Upper lobe of left lung (tissue), 6 donors: ENCODE results near the gene RASGRF1. TPM values are rescaled to one million over a fixed set of nuclear protein-coding genes. Genes with fewer than 3 reads are reported as not detected.

Source experiments
- ATAC-seq, 2 donors: fragments of 200-7000 bp; cut with Tn5 transposase; one replicate each; pipeline ENCODE4 v1.9.1; 2022; ENCODE audit warnings: mild to moderate bottlenecking in 2 of 2, moderate library complexity in 2 of 2; ENCODE audit not compliant: low FRiP score in 2 of 2
- DNase-seq, 2 donors: peaks; one replicate each; pipeline ENCODE4 v3.0.0-alpha.2; 2019 to 2020
- H3K27ac ChIP-seq, 4 donors: fragments of 200-600 bp; sonication (generic); one replicate each; pipeline ENCODE4 v1.5.1; 2016 to 2019
- H3K27me3 ChIP-seq, 4 donors: fragments of 200-600 bp; sonication (generic); one replicate each; pipeline ENCODE4 v1.5.1; 2017 to 2019
- H3K36me3 ChIP-seq, 4 donors: fragments of 200-600 bp; sonication (generic); one replicate each; pipeline ENCODE4 v1.5.1; 2016 to 2019
- H3K4me1 ChIP-seq, 4 donors: fragments of 200-600 bp; sonication (generic); one replicate each; pipeline ENCODE4 v1.5.1; 2018 to 2019
- H3K4me3 ChIP-seq, 4 donors: fragments of 200-600 bp; sonication (generic); one replicate each; pipeline ENCODE4 v1.5.1; 2017 to 2019; ENCODE audit warnings: mild to moderate bottlenecking in 2 of 4, moderate library complexity in 1 of 4
- H3K9me3 ChIP-seq, 4 donors: fragments of 200-600 bp; sonication (generic); one replicate each; pipeline ENCODE4 v1.5.1; 2018 to 2019
- EP300 ChIP-seq, 4 donors: sonication (generic); formaldehyde crosslinking; IDR thresholded peaks; one replicate each; pipeline ENCODE4 v1.5.1; 2017; ENCODE audit warnings: antibody characterized with exemption in 4 of 4, control low read depth in 2 of 4
- POLR2A ChIP-seq, 4 donors: fragments of 450-650 bp; IDR thresholded peaks; one replicate each; pipeline ENCODE4 v1.5.1; 2016 to 2017; ENCODE audit warnings: antibody characterized with exemption in 4 of 4, mild to moderate bottlenecking in 2 of 4
- POLR2AphosphoS5 ChIP-seq, 2 donors: sonication (generic); formaldehyde crosslinking; IDR thresholded peaks; one replicate each; pipeline ENCODE4 v1.5.1; 2017; ENCODE audit warnings: antibody characterized with exemption in 2 of 2
- WGBS, 2 donors: methylation state at CpG; one replicate each; pipeline ENCODE4 v1.1.5; 2017 to 2018; 5-methylcytosine and 5-hydroxymethylcytosine counted together
- total RNA-seq, 6 donors: library from RNA; depleted of rRNA in 4 of 6; stranded (reverse); fragments of >200 nt in 4 of 6; gene quantifications; one replicate each; pipeline versions ENCODE4 v1.1.0 to v1.2.1, GENCODE V29; 2016 to 2021
- TF ChIP-seq, protein P1 (sequence below), 6 experiments: fragments of 450-650 bp in 4 of 6; fragments of 200-600 bp in 2 of 6; sonication (generic) in 2 of 6; IDR thresholded peaks; one replicate each; pipeline ENCODE4 v1.5.1; 2016 to 2019; ENCODE audit warnings: antibody characterized with exemption in 6 of 6
- donor health status: DM: no; HTN: no; CAD: no; lungs with moderate emphysema.
- donor health status: DM: no; HTN: yes; CAD: no; lungs with severe emphysema.

The RASGRF1 gene
- total RNA-seq, 6 donors from 2014 or later = 27.2 to 64.6 (median 54.7) TPM

GRCh38 chr15:79066391-79067071 lies 24.0 kb downstream of the RASGRF1 start:
- no peak for DNase-seq
- no peak for ATAC-seq
- 53 to 62% methylated on average over 6 of the region's 6 CpGs for WGBS, 2 donors

GRCh38 chr15:79065706-79066376 lies 24.7 kb downstream of the RASGRF1 start:
- Histone ChIP-seq H3K9me3 (no peaks in the 10 kb centered on the region), H3K27ac (no peak overlapping the region), H3K36me3 (no peaks in the 10 kb centered on the region), H3K27me3 (no peaks in the 10 kb centered on the region), H3K4me1 (no peaks in the 10 kb centered on the region), H3K4me3 (no peak overlapping the region)
- TF ChIP-seq POLR2AphosphoS5 (IDR thresholded peaks at IDR 0.05) (no peak), POLR2A (IDR thresholded peaks at IDR 0.05) (no peak), EP300 (IDR thresholded peaks at IDR 0.05) (no peak)
- TF ChIP-seq, protein P1, sequence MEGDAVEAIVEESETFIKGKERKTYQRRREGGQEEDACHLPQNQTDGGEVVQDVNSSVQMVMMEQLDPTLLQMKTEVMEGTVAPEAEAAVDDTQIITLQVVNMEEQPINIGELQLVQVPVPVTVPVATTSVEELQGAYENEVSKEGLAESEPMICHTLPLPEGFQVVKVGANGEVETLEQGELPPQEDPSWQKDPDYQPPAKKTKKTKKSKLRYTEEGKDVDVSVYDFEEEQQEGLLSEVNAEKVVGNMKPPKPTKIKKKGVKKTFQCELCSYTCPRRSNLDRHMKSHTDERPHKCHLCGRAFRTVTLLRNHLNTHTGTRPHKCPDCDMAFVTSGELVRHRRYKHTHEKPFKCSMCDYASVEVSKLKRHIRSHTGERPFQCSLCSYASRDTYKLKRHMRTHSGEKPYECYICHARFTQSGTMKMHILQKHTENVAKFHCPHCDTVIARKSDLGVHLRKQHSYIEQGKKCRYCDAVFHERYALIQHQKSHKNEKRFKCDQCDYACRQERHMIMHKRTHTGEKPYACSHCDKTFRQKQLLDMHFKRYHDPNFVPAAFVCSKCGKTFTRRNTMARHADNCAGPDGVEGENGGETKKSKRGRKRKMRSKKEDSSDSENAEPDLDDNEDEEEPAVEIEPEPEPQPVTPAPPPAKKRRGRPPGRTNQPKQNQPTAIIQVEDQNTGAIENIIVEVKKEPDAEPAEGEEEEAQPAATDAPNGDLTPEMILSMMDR (IDR thresholded peaks at IDR 0.05) = no peak
- WGBS, 2 donors = 63 to 83% methylated on average over 6 to 8 of the region's 8 CpGs
- ATAC-seq (no peak), DNase-seq (no peak)

More at GRCh38 chr15:79066391-79067071, 24.0 kb downstream of the RASGRF1 start:
- TF ChIP-seq POLR2AphosphoS5 (IDR thresholded peaks at IDR 0.05) = no peak
- no peak for TF ChIP-seq POLR2A (IDR thresholded peaks at IDR 0.05)
- no peak for TF ChIP-seq EP300 (IDR thresholded peaks at IDR 0.05)
- TF ChIP-seq, protein P1 (IDR thresholded peaks at IDR 0.05) = no peak
- no peaks in the 10 kb centered on the region for H3K36me3 ChIP-seq
- H3K4me1 ChIP-seq = no peaks in the 10 kb centered on the region
- H3K27ac ChIP-seq = no peak overlapping the region
- no peak overlapping the region for H3K4me3 ChIP-seq
- no peaks in the 10 kb centered on the region for H3K9me3 ChIP-seq
- no peaks in the 10 kb centered on the region for H3K27me3 ChIP-seq

DNA sequence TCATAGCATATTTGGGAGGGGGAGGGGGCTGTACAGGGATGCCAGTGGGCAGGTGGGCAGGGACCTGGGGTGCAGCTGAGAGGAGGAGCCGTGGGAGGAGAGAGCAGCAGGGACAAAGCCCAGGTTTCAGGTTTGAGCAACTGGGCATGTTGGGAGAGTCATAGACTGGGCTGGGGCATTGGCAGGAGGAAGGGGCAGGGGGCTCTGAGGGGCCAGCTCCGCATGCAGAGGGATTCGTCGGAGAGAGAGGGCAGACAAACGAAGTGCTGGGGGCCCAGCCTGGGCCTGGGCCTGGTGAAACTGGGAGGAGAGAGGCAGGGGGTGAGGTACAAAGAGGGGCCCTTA lies 25.2 kb downstream of the RASGRF1 start:
- no peak overlapping the region for H3K27ac ChIP-seq
- H3K4me1 ChIP-seq = no peaks in the 10 kb centered on the region
- DNase-seq = no peak
- no peaks in the 10 kb centered on the region for H3K27me3 ChIP-seq
- H3K9me3 ChIP-seq = no peaks in the 10 kb centered on the region
- WGBS, 2 donors = 61 to 65% methylated on average over 5 of the region's 5 CpGs
- H3K36me3 ChIP-seq = no peaks in the 10 kb centered on the region
- no peak for ATAC-seq
- TF ChIP-seq, protein P1 (IDR thresholded peaks at IDR 0.05) = no peak
- no peak for TF ChIP-seq POLR2A (IDR thresholded peaks at IDR 0.05)
- no peak for TF ChIP-seq POLR2AphosphoS5 (IDR thresholded peaks at IDR 0.05)
- no peak for TF ChIP-seq EP300 (IDR thresholded peaks at IDR 0.05)
- H3K4me3 ChIP-seq = no peak overlapping the region

- WGBS, 2 donors = 88 to 90% methylated on average over 6 of the region's 6 CpGs
Measured at GRCh38 chr15:79064496-79064895, 26.1 kb downstream of the RASGRF1 start.

More at GRCh38 chr15:79064496-79064895, 26.1 kb downstream of the RASGRF1 start:
- no peak overlapping the region for H3K27ac ChIP-seq
- no peak overlapping the region for H3K4me3 ChIP-seq
- H3K9me3 ChIP-seq = no peaks in the 10 kb centered on the region
- ATAC-seq (no peak), DNase-seq (no peak)
- H3K27me3 ChIP-seq = no peaks in the 10 kb centered on the region
- H3K36me3 ChIP-seq = no peaks in the 10 kb centered on the region
- no peaks in the 10 kb centered on the region for H3K4me1 ChIP-seq
- no peak for TF ChIP-seq POLR2AphosphoS5 (IDR thresholded peaks at IDR 0.05)
- no peak for TF ChIP-seq EP300 (IDR thresholded peaks at IDR 0.05)
- no peak for TF ChIP-seq POLR2A (IDR thresholded peaks at IDR 0.05)
- TF ChIP-seq, protein P1 (IDR thresholded peaks at IDR 0.05) = no peak
